GM12878 (cell line): ENCODE data around the gene RPUSD3. TPM values are rescaled to one million over a fixed set of nuclear protein-coding genes. Genes with fewer than 3 reads are reported as not detected.

Source experiments
- ATAC-seq: fragments of 200-7000 bp; cut with Tn5 transposase; 3 replicates; pipeline ENCODE4 v1.9.1; 2020; ENCODE audit warnings: mild to moderate bottlenecking, moderate library complexity
- BruUV-seq: library from RNA; stranded (reverse); fragments of 400-500 nt; replicated peaks from 2 replicates; lab custom pipeline; 2021; lab: Mats Ljungman, UMichigan
- CTCF ChIA-PET: fragments of 300-600 bp; sonication (Branson Sonifier 250); formaldehyde crosslinking; extraction: SDS; loops from one replicate; lab custom pipeline; 2021; ENCODE audit warnings: inconsistent platforms; lab: Yijun Ruan, JAX
- POLR2A ChIA-PET: fragments of 350-600 bp; formaldehyde crosslinking; extraction: SDS; loops from one replicate; lab custom pipeline; 2021; ENCODE audit warnings: inconsistent platforms; lab: Charles Lee
- RAD21 ChIA-PET: fragments of 300-600 bp; sonication (Branson Sonifier 250); formaldehyde crosslinking; loops from one replicate; lab custom pipeline; 2023; ENCODE audit warnings: antibody characterized with exemption; ENCODE audit not compliant: unreplicated experiment; lab: Charles Lee
- SMC1A ChIA-PET: fragments of 300-600 bp; sonication (Branson Sonifier 250); formaldehyde crosslinking; loops from one replicate; lab custom pipeline; 2023; ENCODE audit not compliant: unreplicated experiment, uncharacterized antibody; lab: Charles Lee
- DNase-seq: peaks from one replicate; pipeline ENCODE4 v3.0.0-alpha.2; 2011; ENCODE audit warnings: low read depth, low spot score
- FAIRE-seq: peaks from 3 replicates; lab custom pipeline; 2011; peaks lifted over from hg19 to GRCh38; lab: Jason Lieb, UNC
- H2AFZ ChIP-seq: 2 replicates; pipeline ENCODE4 v1.6.0; 2011; ENCODE audit warnings: low read depth, low read length, control low read depth; ENCODE audit not compliant: control insufficient read depth
- H3K27ac ChIP-seq: 2 replicates; pipeline ENCODE4 v1.5.1; 2011; ENCODE audit warnings: control low read depth; ENCODE audit not compliant: control insufficient read depth, insufficient read depth
- H3K27me3 ChIP-seq, 2 experiments: replicated peaks in 1 of 2; 2 replicates each; pipeline versions ENCODE4 v1.6.0 to v1.6.1; 2011; ENCODE audit warnings: low read length in 1 of 2; ENCODE audit not compliant: control insufficient read depth in 2 of 2, insufficient read depth in 2 of 2
- H3K36me3 ChIP-seq, 2 experiments: 2 replicates each; pipeline ENCODE4 v1.5.1; 2011; ENCODE audit warnings: low read length in 1 of 2; ENCODE audit not compliant: control insufficient read depth in 2 of 2, insufficient read depth in 2 of 2
- H3K4me1 ChIP-seq: 2 replicates; pipeline ENCODE4 v1.6.1; 2011; ENCODE audit warnings: mild to moderate bottlenecking, low read length, moderate library complexity, mixed read lengths; ENCODE audit not compliant: control insufficient read depth, insufficient read depth
- H3K4me2 ChIP-seq: 2 replicates; pipeline ENCODE4 v1.6.0; 2011; ENCODE audit warnings: control low read depth; ENCODE audit not compliant: control insufficient read depth, insufficient read depth
- H3K4me3 ChIP-seq: fragments of 200-600 bp; sonication (generic); 2 replicates; pipeline ENCODE4 v1.5.1; 2016
- H3K79me2 ChIP-seq: 2 replicates; pipeline ENCODE4 v1.6.0; 2011; ENCODE audit warnings: low read length; ENCODE audit not compliant: control insufficient read depth, insufficient read depth
- H3K9ac ChIP-seq: 2 replicates; pipeline ENCODE4 v1.8.0; 2011; ENCODE audit warnings: low read length, control low read depth, mixed read lengths; ENCODE audit not compliant: control insufficient read depth, insufficient read depth
- H3K9me3 ChIP-seq: replicated peaks from 3 replicates; pipeline ENCODE4 v1.5.1; 2011; ENCODE audit warnings: mild to moderate bottlenecking, low read length; ENCODE audit not compliant: control insufficient read depth, insufficient read depth
- H4K20me1 ChIP-seq: 2 replicates; pipeline ENCODE4 v1.6.0; 2011; ENCODE audit not compliant: control insufficient read depth, insufficient read depth
- CHD4 ChIP-seq: fragments of 200-600 bp; sonication (generic); IDR thresholded peaks from 2 replicates; pipeline ENCODE4 v1.6.1; 2016; ENCODE audit warnings: mild to moderate bottlenecking
- IKZF1 ChIP-seq: fragments of 450-650 bp; conservative IDR thresholded peaks from 2 replicates; pipeline ENCODE4 v1.6.1; 2017; ENCODE audit warnings: antibody characterized with exemption, mild to moderate bottlenecking
- NBN ChIP-seq: fragments of 450-650 bp; IDR thresholded peaks from 2 replicates; pipeline ENCODE4 v1.6.1; 2016
- PML ChIP-seq: IDR thresholded peaks from 2 replicates; pipeline ENCODE4 v1.6.1; 2012; ENCODE audit warnings: low read length, inconsistent platforms
- TCF3 ChIP-seq: IDR thresholded peaks from 2 replicates; pipeline ENCODE4 v1.6.1; 2012; ENCODE audit warnings: low read depth, mild to moderate bottlenecking, low read length, borderline replicate concordance; ENCODE audit not compliant: insufficient read depth
- ZNF622 ChIP-seq: fragments of 450-650 bp; IDR thresholded peaks from 2 replicates; pipeline ENCODE4 v1.6.1; 2017; ENCODE audit warnings: mild to moderate bottlenecking, inconsistent platforms
- WGBS: methylation state at CpG from one replicate; pipeline ENCODE4 v1.1.6; 2016; ENCODE audit warnings: low lambda C conversion rate; ENCODE audit not compliant: insufficient replicate concordance, insufficient coverage; ENCODE audit errors: missing lambda C conversion rate; 5-methylcytosine and 5-hydroxymethylcytosine counted together
- in situ Hi-C: fragments of 300-500 bp; cut with MboI; formaldehyde crosslinking; loops from 9 replicates; pipeline ENCODE4 v1.14.3; 2018; ENCODE audit warnings: mixed read lengths
- intact Hi-C: fragments of 100-400 bp; cut with micrococcal nuclease; formaldehyde crosslinking; loops from one replicate; pipeline ENCODE4 v1.14.2; 2022; ENCODE audit not compliant: unreplicated experiment
- polyA plus RNA-seq, 11 experiments: library from polyadenylated mRNA; depleted of rRNA in 4 of 11; unstranded in 6 of 11; stranded (reverse) in 5 of 11; fragments of >200 nt; fragmentation: Nextera tagmentation in 4 of 11; fragmentation: Illumina TruSeq in 1 of 11; extraction: Ambion mirVana in 4 of 11; extraction: Trizol in 1 of 11; gene quantifications; 1 replicate in 1 of 11; 2 replicates in 10 of 11; pipeline versions ENCODE4 v1.2.1 to v1.2.3, GENCODE V29; 2011 to 2016; ENCODE audit warnings: inconsistent platforms in 2 of 11, missing spikeins in 2 of 11, low read depth in 1 of 11
- total RNA-seq, 4 experiments: library from RNA; depleted of rRNA in 3 of 4; stranded (reverse); fragments of >200 nt in 3 of 4; fragmentation: Illumina TruSeq in 1 of 4; extraction: Trizol in 1 of 4; gene quantifications; 2 replicates each; pipeline versions ENCODE4 v1.2.1 to v1.2.3, GENCODE V29; 2013 to 2021
- TF ChIP-seq, protein P1 (sequence below): IDR thresholded peaks from 2 replicates; pipeline ENCODE4 v1.6.1; 2012; ENCODE audit warnings: low read depth, low read length, improper control_type of control experiment
- TF ChIP-seq, protein P2 (sequence below): fragments of 450-650 bp; IDR thresholded peaks from 2 replicates; pipeline ENCODE4 v1.6.1; 2016; ENCODE audit warnings: mild to moderate bottlenecking

RPUSD3 gene
- total and polyA plus RNA-seq, 10 of the 15 experiments (the other 5 are each of a cell fraction or from before 2014, with no cell fraction given), result 6.4 to 72.9 (median 41.8) TPM

DNA sequence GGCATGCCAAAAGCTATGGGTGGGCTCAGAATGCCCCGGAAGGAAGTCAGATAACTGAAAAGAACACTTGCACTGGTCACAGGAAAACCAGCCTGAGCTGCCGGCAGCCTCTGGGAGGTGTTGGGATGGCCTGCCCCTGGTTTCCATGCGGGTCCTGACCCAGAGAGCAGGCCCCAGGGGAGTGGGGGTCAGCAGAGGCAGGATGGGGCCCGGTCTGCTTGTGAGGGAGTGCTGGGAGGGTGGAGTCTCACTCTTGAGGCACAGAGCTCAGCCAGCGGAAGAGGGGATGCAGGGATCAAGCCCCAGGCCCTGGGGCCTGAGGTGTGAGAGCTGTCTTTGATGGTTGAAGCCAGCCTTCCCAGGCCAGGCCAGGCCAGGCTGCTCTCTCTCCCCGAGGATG is 2.4 kb upstream of the RPUSD3 start (continued):
- TF ChIP-seq NBN (no peak), ZNF622 (no peak), CHD4 (no peak)
- TF ChIP-seq, protein P1, sequence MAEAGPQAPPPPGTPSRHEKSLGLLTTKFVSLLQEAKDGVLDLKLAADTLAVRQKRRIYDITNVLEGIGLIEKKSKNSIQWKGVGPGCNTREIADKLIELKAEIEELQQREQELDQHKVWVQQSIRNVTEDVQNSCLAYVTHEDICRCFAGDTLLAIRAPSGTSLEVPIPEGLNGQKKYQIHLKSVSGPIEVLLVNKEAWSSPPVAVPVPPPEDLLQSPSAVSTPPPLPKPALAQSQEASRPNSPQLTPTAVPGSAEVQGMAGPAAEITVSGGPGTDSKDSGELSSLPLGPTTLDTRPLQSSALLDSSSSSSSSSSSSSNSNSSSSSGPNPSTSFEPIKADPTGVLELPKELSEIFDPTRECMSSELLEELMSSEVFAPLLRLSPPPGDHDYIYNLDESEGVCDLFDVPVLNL, result no peak
- TF ChIP-seq, all 136 proteins: peak for 0

DNA sequence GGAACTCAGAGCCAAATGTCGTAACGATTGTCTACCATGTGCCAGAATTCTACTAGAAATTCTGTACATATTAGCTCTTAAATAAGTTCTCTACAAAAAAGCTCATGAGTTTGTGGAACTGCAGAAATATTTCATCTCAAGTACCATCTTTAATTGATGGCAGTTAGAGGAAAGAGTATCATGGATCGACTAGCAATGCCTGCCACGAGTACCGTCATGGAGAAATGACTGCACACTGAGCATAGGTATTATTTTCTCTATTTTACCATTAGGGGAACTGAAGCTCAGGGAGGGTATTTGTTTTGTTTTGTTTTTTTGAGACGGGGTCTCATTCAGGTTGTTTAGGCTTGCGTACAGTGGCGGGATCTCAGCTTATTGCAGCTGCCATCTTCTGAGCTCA is 2.8 kb downstream of the RPUSD3 start:
- POLR2A ChIA-PET, result no interaction called here
- no peak for FAIRE-seq

More for the DNA sequence above, 2.8 kb downstream of the RPUSD3 start:
- no peak for TF ChIP-seq PML
- TF ChIP-seq, protein P2, sequence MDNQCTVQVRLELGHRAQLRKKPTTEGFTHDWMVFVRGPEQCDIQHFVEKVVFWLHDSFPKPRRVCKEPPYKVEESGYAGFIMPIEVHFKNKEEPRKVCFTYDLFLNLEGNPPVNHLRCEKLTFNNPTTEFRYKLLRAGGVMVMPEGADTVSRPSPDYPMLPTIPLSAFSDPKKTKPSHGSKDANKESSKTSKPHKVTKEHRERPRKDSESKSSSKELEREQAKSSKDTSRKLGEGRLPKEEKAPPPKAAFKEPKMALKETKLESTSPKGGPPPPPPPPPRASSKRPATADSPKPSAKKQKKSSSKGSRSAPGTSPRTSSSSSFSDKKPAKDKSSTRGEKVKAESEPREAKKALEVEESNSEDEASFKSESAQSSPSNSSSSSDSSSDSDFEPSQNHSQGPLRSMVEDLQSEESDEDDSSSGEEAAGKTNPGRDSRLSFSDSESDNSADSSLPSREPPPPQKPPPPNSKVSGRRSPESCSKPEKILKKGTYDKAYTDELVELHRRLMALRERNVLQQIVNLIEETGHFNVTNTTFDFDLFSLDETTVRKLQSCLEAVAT, result peak; percentile 69
- no peak for TF ChIP-seq IKZF1
- no peak for TF ChIP-seq TCF3
- DNase-seq (no peak), ATAC-seq (no peak)
- peaks cover 8% of the 10 kb centered on the region for H3K79me2 ChIP-seq
- no peak overlapping the region for H3K4me3 ChIP-seq
- H3K27ac ChIP-seq, result no peak overlapping the region
- no peak overlapping the region for H2AFZ ChIP-seq
- no peak overlapping the region for H3K9ac ChIP-seq
- WGBS, result 87% methylated on average over 8 of the region's 8 CpGs
- ChIA-PET SMC1A (interaction anchor here (1.2 to 1.5 kb wide), 2 partner anchors 46 to 51 kb away, joined by 3 to 4 read pairs; no protein-coding TSS in a partner anchor), RAD21 (no interaction called here), CTCF (interaction anchor here (0.7 to 1.8 kb wide), 3 partner anchors 90 to 478 kb away, joined by 3 to 4 read pairs (median 4); partner anchors contain the start of gene THUMPD3)
- no peak overlapping the region for H3K4me2 ChIP-seq
- BruUV-seq, result no TSS peak
- peaks cover 11% of the 10 kb centered on the region for H3K4me1 ChIP-seq
- H4K20me1 ChIP-seq, result no peaks in the 10 kb centered on the region; the same call in 1 of the 2 replicates
- peaks cover 5 to 12% of the 10 kb centered on the region in 2 experiments; a peak in 2 of 4 replicates for H3K36me3 ChIP-seq
- no peaks in the 10 kb centered on the region for H3K9me3 ChIP-seq
- in situ Hi-C loops (no loop called here), intact Hi-C loops (loop anchor here (5.0 kb wide), 1 partner anchor 91 kb away; the partner anchor contains the start of gene CRELD1)
- no peaks in the 10 kb centered on the region for H3K27me3 ChIP-seq
